HG02623 (cell line): ENCODE data around the gene UNK.
"Not testable (repeated sequence)": the region's sequence is repeated elsewhere in the genome, so short reads cannot be mapped to it uniquely, and the experiment has no call there.

Experiments
- ATAC-seq: cut with Tn5 transposase; IDR thresholded peaks from one replicate; pipeline ENCODE4 v1.9.1; 2021; ENCODE audit warnings: moderate library complexity; ENCODE audit not compliant: unreplicated experiment

The UNK gene

DNA sequence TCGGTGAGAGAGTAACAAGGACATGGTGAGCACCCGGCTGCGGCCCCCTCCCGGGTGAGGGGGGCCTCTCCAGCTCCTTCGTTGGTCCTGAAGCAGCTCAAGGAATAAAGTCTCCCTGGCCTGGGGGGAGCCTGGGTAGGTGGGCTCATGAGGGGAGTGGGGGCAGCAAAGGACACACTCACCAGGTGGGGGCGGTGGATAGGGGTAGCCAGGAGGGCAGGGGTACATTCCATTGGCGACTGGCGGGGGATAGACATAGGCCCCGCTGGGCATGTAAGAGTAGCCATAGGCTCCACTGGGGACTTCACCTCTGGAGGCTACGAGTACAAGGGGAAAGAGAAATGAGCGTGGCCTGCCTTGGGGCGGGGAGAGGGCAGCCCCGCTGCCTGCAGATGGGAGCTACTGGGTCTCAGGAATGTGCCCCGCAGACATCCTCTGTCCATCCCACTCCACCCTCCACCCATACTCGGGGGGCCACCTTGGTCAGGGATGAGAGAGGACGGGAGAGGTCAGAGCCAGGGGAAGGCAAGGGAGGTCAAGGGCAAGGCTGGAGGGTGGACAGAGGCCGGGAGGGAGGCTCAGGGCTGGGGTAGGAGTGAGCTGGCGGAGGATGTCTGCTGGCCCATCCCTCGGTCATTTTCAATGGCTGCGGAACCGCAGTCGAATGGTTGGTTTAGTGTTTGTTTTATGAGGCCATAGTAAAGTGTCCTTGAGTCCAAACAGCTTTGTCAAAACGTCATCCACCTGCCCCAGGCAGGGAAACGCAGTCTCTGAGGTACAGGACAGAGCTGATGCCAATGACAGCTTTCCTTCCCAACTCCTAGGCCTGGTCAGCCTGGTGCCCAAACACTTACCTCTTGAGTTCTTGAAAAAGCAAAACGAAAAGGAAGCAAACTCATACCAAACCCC, 63.3 kb downstream of the UNK start:
- ATAC-seq, result no peak

DNA sequence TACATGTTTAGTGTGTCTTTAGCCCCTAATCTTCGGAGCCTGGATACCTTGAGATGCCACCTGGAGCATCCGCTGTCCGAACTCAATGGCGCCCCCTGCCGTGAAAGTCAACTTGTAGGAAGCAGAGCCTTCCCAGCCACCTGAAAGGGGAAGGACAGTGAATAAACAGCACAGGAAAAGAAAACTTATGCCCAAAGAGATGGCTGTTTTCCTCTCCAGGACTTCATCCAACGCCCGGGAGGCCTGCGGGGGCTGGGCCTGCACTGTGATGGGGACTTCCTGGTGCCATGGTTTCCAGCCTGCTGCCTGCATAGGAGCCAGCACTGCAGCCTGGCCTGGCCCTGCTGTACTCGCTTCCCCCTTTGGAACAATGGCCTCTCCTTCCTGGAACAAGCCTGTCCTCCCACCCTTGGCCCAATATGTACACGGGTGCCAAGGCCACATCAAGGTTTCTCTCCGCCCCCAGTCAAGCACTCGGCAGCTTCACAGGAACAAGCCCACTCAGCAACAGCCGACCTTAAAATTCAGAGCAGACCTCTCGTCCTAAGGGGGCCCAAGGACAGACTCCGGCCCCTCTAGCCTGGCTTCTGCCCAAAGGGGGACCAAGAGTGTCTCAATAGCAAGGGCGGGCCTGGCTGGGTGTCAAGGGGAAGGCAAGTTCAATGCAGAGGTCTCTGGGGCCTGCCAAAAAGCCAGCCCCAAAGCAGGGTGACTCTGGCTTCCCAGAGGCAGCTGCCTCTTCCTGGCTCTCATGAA, 64.1 kb downstream of the UNK start:
- no peak for ATAC-seq

DNA sequence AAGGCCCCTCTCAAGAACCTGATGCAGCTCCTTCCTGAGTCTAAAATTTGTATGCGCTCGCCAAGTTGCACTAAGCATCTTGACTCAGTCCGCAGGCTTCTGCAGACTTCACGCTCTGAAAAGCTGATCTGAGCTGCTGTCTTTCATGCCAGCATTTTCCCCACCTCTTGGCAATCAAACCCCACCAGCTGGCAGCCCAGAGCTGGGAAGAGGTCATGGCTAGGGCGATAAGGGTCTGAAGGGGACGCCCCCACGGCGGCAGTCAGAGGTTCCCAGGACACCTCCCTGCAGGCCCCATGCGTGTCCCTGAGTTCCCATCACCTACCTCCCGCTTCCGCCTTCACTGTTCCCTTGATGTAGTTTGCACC, 64.7 kb downstream of the UNK start:
- no peak for ATAC-seq

DNA sequence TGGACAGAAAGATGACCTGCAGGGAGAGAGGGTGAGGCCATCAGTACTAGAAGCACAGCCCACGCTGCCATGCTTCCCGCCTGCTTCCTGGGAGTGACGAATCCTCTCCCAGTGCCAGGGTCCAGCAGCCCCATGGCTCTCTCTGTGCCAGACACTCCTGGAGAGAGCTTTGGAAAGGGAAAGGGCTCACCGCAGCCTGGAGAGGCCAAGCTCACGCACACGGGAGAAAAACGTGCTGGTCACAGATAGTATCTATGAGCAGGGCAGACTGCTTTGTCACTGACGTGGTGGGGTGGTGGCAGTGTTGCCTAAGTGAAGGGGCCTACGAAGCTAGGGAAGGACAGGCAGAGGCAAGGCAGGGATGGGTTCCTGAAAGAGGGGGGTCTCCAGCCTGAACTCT, 65.1 kb downstream of the UNK start:
- no peak for ATAC-seq

DNA sequence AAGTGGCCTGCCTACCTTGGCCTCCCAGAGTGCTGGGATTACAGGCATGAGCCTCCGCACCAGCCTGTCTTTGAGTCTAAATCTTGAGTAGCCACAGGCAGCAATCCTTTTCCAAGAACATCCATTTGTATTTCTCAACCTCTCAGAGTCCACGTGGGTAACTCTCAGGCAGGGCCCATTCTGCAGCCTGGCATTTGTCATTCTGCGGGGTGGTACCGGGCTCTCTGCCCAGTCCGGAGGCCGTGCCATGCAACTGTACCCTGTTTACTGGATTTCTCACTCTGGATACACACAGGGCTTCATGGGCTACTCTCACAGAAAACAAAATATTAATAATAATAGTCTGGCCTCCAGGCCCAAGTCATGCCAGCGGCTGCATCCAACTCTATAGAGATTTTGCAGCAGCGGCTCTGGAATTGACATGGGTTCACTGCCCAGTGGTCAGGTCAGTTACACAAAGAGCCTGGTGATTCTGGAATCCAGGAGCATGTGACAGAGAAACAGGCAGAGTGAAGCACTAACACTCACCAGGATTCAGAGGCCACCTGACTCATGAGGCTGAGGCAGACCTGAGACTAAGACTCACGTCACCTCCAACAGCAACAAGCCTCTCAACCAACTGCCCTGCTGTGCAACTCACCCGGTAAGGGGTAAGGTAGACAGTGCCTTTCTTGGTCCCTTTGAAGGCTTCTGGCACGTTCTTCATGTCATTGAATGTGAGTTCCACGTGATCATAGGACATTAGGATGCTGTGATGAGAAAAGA, 66.5 kb downstream of the UNK start:
- no peak for ATAC-seq

DNA sequence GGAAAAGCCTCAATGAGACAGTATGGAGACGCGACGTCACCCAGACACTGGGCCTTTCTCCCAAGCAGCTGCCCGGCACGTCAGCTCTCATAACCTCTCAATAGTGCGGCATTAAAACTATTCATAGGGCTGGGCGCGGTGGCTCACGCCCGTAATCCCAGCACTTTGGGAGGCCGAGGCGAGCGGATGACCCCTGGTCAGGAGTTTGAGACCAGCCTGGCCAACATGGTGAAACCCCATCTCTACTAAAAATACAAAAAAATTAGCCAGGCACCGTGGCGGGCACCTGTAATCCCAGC, 67.0 kb downstream of the UNK start:
- ATAC-seq, result not testable (repeated sequence)

DNA sequence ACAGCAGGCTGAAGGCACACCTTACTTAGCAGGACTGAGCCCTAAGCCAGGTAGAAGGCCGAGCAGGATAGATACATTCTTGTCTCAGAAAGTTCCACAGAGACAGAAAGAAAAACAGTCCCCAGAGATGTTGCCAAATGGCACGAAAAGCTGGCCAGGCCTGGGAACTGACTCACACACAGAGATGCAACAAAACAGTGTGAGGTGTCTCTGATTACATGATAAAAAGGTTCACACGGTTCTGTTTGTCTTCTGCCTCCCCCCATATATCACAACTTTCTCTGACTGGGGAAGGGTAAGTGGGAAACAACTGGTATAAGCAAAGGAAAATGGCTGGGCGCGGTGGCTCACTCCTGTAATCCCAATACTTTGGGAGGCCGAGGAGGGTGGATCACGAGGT, 68.8 kb downstream of the UNK start:
- no peak for ATAC-seq

DNA sequence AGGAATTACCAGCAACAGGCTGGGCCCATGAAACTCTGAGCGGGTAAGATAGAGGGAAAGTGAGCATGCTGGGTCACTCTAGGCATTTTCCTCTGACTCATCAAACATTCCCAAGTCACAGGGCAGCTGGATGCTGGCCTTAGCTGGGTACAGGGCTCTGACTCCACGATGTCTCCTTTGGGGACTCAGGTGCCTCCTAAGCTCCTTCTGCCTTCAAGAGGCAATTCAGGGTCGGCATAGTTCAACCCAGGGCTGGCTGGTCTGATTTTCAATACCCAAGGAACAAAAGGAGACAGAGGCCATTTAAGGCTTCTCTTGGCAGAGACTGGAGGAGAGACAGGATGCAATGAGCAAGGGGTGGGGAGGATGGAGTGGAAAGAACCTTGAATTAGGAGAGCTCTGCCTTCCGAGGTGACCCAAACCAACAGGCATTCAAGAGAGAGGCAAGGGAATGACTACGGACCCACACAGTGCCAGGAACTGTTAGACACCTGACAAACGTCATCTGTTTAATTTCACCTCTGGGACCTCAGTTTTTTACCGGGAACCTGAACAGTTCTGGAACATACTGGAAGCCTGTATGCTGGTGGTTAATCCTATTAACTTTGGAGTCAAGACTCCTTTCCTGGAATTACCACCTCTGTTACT, 69.6 kb downstream of the UNK start:
- no peak for ATAC-seq

DNA sequence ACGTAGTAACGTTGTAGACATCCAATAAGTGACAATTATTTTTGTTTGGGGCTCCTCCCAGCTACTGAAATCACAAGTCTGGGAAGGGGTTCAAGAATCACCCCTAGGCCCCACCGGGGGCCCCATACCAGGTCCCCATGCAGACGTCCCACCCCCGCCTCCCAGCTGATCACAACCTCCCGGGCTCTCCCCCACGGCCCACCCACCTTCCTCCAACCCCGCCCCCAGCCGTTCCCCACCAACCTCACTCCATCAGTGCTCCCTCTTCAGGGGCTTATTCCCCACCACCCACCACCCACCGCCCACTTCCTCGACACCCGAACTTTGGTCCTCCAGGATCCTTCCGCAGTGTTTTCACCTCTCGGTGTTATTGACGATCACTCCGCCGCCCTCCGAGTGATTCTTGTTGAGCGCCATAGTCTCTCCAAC, 70.3 kb downstream of the UNK start:
- no peak for ATAC-seq

DNA sequence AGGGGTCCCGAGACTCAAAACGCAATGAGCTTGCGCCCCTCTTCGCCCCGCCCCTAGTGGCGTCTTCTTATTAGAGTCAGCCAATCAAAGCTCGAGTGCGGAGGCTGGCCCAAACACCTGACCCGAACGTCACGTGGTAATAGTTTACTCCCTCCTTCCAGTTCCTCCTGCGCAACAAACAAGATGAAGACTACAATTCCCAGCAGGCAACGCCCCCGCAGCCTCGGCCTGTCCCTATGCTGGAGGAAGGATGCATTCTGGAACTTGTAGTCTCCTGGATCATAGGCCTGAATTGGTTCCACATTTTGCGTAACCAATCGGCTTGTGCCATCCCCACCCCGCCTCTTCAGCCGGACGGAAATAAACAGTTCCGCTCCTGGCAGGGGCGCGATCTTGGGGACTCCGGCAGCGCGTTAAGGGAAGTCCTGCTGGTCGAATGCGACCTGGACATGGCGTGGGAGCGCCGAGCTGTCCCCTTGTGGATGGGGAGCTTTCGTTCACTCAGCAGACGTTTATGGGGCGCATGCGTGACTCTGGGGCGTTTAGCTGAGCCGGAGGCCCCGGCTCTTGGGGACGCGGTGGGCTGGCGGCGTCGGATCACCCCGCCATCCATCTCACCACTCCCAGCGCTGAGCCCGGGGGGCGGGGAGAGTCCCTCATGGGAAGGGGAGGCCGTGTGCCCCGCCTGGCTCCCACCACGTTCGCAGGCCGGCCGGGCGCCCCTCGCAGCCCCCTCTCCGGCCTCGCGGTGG, 70.9 kb downstream of the UNK start, which contains the start of gene WBP2:
WBP2 (minus strand) TSS at position 26 of the 752 bp plus-strand sequence. CDS start 38 bp downstream, outside the sequence.
- ATAC-seq, result peak; percentile 87

DNA sequence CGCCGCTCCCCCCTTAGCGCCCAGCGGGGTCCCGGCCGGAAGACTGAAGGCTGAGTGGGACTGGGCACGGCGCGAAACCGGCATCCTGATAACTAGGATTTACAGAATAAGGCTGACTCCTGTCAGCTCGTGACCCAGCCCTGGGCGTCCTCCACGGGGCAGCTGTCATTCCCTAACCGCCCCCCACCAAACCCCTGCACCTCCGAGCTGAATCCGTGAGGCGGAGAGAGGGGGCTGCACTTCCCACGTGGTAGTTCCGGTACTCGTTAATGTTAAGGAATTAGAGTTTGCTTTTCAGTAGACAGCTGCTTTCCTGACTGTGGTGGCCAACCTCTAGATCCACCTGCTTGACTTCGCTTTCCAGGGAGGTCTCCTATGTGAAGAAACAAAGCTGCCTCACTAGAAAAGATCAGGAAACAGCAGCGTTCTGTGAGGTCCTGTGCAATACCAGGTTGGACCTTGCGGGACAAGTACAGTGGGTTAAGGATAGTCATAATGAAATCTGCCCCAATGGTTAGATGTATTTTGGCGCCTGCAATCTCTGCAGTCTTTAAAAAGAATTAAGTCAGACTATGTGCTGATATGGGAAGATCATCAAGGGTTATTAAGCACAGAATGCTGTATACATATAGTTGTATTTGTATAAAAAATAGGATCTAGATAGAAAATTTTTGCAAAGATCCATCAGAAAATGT, 71.6 kb downstream of the UNK start:
- peak; percentile 17 for ATAC-seq

DNA sequence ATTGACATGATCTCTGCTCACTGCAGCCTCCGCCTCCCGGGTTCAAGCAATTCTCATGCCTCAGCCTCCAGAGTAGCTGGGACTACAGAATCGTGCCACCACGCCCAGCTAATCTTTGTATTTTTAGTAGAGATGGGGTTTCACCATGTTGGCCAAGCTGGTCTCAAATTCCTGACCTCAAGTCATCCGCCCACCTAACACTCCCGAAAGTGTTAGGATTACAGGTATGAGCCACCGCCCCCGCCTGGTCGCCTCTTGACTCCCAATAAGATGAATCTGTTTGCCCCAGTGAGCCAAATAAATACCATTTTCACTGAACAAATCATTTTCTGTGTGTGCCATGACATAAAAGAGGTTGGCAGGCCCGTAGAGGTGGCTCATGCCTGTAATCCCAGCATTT, 74.8 kb downstream of the UNK start:
- not testable (repeated sequence) for ATAC-seq

DNA sequence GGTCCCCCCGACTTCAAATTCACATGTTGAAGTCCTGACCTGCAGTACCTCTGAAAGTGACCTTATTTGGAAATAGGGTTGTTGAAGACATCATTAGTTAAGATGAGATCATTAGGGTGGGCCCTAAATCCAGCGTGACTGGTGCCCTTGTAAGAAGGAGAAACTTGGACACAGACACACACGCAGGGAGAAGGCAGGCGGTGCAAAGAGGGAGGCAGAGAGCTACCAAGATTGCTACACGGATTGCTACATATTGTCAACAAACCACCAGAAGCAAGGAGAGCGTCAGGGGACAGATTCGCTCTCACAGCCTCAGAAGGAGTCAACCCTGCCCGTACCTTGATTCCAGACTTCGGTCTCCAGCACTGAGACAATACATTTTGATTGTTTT, 77.3 kb downstream of the UNK start:
- ATAC-seq, result no peak

DNA sequence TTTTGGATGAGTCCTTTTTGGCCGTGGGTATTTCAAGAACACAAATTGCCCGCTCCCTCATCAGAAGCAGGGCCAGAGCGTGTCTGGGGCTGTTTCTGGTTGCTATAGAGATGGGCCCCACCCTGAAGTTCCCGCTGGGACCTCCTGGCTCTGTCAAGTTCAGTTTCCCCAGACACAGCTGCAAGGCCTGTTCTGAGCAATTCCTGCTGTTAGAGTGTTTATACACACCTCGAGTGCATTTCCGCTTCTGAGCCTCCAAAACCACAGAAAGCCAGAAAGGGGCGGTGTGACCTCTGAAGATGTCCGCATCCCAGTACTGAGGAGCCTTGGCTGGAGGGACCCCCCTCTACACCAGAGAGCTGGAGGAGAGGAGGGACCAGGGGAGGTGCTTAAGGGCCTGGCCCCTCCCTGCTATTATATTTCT, 79.9 kb downstream of the UNK start:
- peak; percentile 71 for ATAC-seq

DNA sequence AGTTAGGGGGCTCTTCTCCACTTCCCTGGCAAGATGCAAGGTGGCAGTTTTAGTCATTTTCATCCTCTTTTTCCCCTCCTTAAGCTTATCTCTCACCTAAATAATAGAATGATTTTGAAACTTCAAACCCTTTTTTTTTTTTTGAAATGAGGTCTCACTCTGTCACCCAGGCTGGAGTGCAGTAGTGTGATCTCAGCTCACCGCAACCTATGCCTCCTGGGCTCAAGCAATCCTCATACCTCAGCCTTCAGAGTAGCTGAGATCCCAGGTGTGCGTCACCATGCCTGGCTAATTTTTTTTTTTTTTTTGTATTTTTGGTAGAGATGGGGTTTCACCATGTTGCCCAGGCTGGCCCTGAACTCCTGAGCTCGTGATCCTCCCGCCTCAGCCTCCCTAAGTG, 80.3 kb downstream of the UNK start:
- ATAC-seq, result not testable (repeated sequence)

DNA sequence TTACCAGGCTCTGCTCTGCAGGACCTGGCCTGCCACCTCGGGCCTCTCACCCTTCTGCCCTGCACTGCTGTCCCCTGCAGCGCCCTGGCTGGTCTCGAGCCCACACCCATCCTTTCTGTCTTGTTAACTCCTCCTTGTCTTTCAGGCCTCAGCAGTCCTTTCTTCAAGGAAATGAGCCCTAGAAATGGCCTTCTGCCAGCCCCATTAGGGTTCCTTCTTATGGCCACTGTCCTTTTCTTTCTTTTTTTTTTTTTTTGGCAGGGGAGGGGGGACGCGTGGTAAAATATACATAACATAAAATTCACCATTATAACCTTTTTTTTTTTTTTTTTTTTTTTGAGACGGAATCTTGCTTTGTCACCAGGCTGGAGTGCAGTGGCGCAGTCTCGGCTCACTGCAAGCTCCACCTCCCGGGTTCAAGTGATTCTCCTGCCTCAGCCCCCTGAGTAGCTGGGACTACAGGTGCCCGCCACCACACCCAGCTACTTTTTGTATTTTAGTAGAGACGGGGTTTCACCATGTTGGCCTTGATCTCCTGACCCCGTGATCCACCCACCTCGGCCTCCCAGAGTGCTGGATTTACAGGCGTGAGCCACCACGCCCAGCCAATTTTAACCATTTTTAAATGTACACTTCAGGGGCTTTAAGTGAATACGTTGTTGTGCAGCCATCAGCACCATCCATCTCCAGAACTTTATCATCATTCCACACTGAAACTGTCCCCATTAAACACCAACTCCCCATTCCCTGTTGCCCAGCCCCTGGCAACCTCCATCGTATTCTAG, 81.0 kb downstream of the UNK start:
- not testable (repeated sequence) for ATAC-seq

DNA sequence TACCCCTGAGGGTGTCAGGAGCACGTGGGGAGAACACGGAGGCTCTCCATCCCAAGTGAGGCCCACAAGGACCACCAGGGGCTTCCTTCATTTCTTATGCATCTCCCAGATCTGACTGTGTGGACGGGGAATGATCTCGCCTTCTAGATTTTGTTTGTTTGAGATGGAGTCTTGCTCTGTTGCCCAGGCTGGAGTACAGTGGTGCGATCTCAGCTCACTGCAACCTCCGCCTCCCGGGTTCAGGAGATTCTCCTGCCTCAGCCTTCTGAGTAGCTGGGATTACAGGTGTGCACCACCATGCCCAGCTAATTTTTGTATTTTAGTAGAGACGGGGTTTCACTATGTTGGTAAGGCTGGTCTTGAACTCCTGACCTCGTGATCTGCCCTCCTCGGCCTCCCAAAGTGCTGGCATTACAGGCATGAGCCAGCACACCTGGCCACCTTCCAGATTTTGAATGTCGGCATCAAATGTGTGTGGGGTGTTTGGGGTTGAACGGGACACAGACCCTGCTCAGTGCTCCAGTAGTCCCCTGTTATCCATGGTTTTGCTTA, 84.2 kb downstream of the UNK start:
- not testable (repeated sequence) for ATAC-seq

DNA sequence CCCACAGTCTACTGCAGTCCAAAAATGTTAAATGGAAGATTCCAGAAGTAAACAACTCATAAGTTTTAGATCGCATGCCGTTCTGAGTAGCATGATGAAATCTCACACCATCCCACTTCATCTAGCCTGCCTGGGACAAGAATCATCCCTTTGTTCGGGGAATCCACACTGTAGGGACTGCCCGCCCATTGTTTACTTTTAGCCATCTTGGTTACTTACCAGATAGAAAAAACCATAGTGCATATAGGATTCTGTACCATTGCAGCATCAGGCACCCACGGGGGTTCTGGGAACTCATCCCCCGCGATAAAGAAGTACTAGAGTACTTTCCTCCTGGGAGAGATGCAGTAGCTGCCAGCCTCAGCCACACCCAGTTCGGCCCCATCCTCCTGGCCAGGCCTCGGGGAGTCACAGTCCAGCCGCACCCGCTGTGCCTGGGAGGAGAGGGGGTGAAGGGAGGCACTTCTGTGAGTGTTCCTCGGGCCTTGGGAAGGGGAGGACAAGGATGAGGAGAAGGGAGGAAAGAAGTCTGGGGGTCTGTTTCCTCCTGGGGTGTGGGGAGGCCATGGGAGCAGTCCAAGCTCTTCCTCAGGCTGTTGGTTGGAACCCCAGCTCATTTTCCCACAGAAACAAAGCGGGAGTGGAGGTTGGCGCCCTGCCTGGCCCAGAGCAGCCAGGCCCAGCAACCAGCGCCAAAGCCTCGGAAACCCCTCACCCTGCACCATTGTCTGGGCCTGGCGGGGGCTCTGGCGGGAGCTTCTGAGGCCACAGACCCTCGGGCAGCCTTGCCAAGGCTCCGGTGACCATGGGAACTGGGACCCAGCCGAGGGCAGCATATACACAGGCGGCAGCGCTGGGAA, 84.9 kb downstream of the UNK start:
- no peak for ATAC-seq
